ENCODE data around the gene FRAT1. TPM values are rescaled to one million over a fixed set of nuclear protein-coding genes. Genes with fewer than 3 reads are reported as not detected.

Gene FRAT1
- total and polyA plus RNA-seq, 10 of the 15 experiments (the other 5 are each of a cell fraction or from before 2014, with no cell fraction given), result 0.07 to 0.73 (median 0.26) TPM

DNA sequence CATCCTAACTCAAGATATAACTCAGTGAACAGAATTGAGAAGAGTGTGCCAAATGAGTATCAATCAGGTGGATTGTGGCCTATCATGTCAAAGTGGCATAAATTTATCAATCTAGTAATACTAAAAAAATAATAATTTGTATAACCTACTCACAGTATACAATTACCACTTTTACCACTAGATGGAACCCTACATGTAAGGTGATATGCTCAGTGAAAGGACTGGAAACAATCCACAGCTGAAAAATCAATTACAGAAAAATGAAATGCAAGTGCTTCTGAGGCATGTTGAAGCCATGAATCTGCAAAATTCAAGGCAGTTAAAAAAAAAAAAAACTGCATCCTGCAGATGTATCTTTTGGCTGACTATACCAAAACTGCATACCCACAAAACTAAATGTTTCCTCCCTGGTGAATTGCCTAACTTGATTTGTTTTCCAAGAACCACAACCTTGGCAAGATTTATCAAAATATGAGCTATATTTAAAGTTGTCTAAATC is 40.5 kb upstream of the FRAT1 start:
- Histone ChIP-seq H3K4me3 (no peak overlapping the region), H3K27ac (ENCODE audit: control insufficient read depth, insufficient read depth) (no peak overlapping the region), H3K36me3 (ENCODE audit: control insufficient read depth in 2 of 2, insufficient read depth in 2 of 2, low read length in 1 of 2) (no peaks in the 10 kb centered on the region; a peak in 1 of 4 replicates), H3K4me2 (ENCODE audit: control insufficient read depth, insufficient read depth) (no peak overlapping the region), H3K27me3 (replicated peaks in 1 of 2; ENCODE audit: control insufficient read depth in 2 of 2, insufficient read depth in 2 of 2, low read length in 1 of 2) (no peaks in the 10 kb centered on the region), H2AFZ (ENCODE audit: control insufficient read depth, low read depth, low read length) (no peak overlapping the region), H3K4me1 (ENCODE audit: control insufficient read depth, insufficient read depth, low read length) (peaks cover 9% of the 10 kb centered on the region), H3K9ac (ENCODE audit: control insufficient read depth, insufficient read depth, low read length) (no peak overlapping the region), H3K9me3 (replicated peaks; ENCODE audit: control insufficient read depth, insufficient read depth, low read length) (no peaks in the 10 kb centered on the region), H4K20me1 (ENCODE audit: control insufficient read depth, insufficient read depth) (no peaks in the 10 kb centered on the region), H3K79me2 (ENCODE audit: control insufficient read depth, insufficient read depth, low read length) (peaks cover 19% of the 10 kb centered on the region)
- ATAC-seq (peak; percentile 92), FAIRE-seq (no peak), DNase-seq (ENCODE audit: low read depth, low spot score) (no peak)
- CTCF ChIA-PET, result interaction anchor here (0.6 to 2.9 kb wide), 43 partner anchors 8 to 1312 kb away, joined by 3 to 44 read pairs (median 4); partner anchors contain the start of genes ARHGAP19, FRAT1 and RRP12
- POLR2A ChIA-PET, result interaction anchor here (0.7 to 0.9 kb wide), 4 partner anchors 14 to 61 kb away, joined by 3 read pairs; partner anchors contain the start of gene ARHGAP19
- no TSS peak for BruUV-seq (replicated peaks)
- intact Hi-C loops (cut with micrococcal nuclease; ENCODE audit: unreplicated experiment), result no loop called here
- RAD21 ChIA-PET (ENCODE audit: unreplicated experiment), result interaction anchor here (0.6 to 2.4 kb wide), 8 partner anchors 8 to 122 kb away, joined by 3 to 14 read pairs (median 4); partner anchors contain the start of genes FRAT1, FRAT2 and RRP12
- SMC1A ChIA-PET (ENCODE audit: uncharacterized antibody, unreplicated experiment), result interaction anchor here (0.6 to 2.1 kb wide), 14 partner anchors 9 to 800 kb away, joined by 3 to 17 read pairs (median 4); partner anchors contain the start of gene ARHGAP19
- in situ Hi-C loops (cut with MboI), result no loop called here
- TF ChIP-seq CBFB (IDR thresholded peaks at IDR 0.05; ENCODE audit: low read depth), result no peak
- no peak for TF ChIP-seq MTA2 (IDR thresholded peaks at IDR 0.05; ENCODE audit: low read depth)
- no peak for TF ChIP-seq USF1 (IDR thresholded peaks at IDR 0.05; ENCODE audit: borderline replicate concordance, extremely low read length, insufficient read depth, low read depth, low read length)
- TF ChIP-seq SP1 (IDR thresholded peaks at IDR 0.05; ENCODE audit: low read depth, low read length), result no peak
- no peak for TF ChIP-seq RFX5 (IDR thresholded peaks at IDR 0.05; ENCODE audit: low read depth, low read length)
- no peak for TF ChIP-seq BCLAF1 (IDR thresholded peaks at IDR 0.05)
- TF ChIP-seq ZBTB4 (CRISPR knock-in tag; IDR thresholded peaks at IDR 0.05), result no peak
- TF ChIP-seq EED (IDR thresholded peaks at IDR 0.05; ENCODE audit: low read depth), result no peak
- TF ChIP-seq ETV6 (conservative IDR thresholded peaks at IDR 0.05 in 1 of 2, IDR thresholded peaks at IDR 0.05 in 1 of 2; ENCODE audit: borderline replicate concordance in 1 of 2, low read depth in 1 of 2), result no peak
- TF ChIP-seq IRF3 (IDR thresholded peaks at IDR 0.05), result no peak
- TF ChIP-seq SRF (IDR thresholded peaks at IDR 0.05; ENCODE audit: low read depth in 2 of 2, low read length in 2 of 2), result no peak
- peak; percentile 40; the same call in 1 of the 2 replicates for TF ChIP-seq SMC3 (IDR thresholded peaks at IDR 0.05; ENCODE audit: borderline replicate concordance, low read length)
